Skeletal muscle tissue (tissue), 4 donors: ENCODE data around the gene SH3GLB2. TPM values are rescaled to one million over a fixed set of nuclear protein-coding genes. Genes with fewer than 3 reads are reported as not detected.
A peak's percentile ranks its signal among the peaks of the same experiment; 100 is the strongest.

Source experiments
- H3K27ac ChIP-seq: one replicate; pipeline ENCODE4 v1.7.0; 2013; ENCODE audit warnings: mild to moderate bottlenecking, low read depth, low read length, inconsistent platforms
- H3K27me3 ChIP-seq, 3 donors: one replicate each; pipeline ENCODE4 v1.7.0; 2013; ENCODE audit warnings: low read length in 3 of 3; ENCODE audit not compliant: control insufficient read depth in 3 of 3, insufficient read depth in 3 of 3
- H3K36me3 ChIP-seq, 3 donors: one replicate each; pipeline ENCODE4 v1.7.0; 2013; ENCODE audit warnings: low read length in 3 of 3; ENCODE audit not compliant: control insufficient read depth in 3 of 3, insufficient read depth in 3 of 3
- H3K4me1 ChIP-seq, 3 donors: one replicate each; pipeline ENCODE4 v1.7.0; 2013; ENCODE audit warnings: low read length in 3 of 3, mild to moderate bottlenecking in 3 of 3; ENCODE audit not compliant: control insufficient read depth in 3 of 3, insufficient read depth in 3 of 3
- H3K4me3 ChIP-seq, 3 donors: one replicate each; pipeline ENCODE4 v1.7.0; 2013; ENCODE audit warnings: low read length in 3 of 3
- H3K9ac ChIP-seq, 3 donors: one replicate each; pipeline ENCODE4 v1.7.0; 2013; ENCODE audit warnings: low read length in 3 of 3, mild to moderate bottlenecking in 3 of 3, moderate library complexity in 2 of 3, low read depth in 1 of 3
- H3K9me3 ChIP-seq, 3 donors: one replicate each; pipeline ENCODE4 v1.7.0; 2013; ENCODE audit warnings: low read length in 3 of 3; ENCODE audit not compliant: control insufficient read depth in 3 of 3
- total RNA-seq: library from RNA; depleted of rRNA; stranded (reverse); fragments of >200 nt; gene quantifications from one replicate; pipeline ENCODE4 v1.2.3, GENCODE V29; 2014
- donor health status: Osteomylitis.

SH3GLB2 gene
- 25.1 TPM for total RNA-seq

- Histone ChIP-seq H3K27me3 (no peaks in the 10 kb centered on the region), H3K27ac (peak within 1 kb of the TSS; percentile 59), H3K4me1 (peaks cover 13 to 27% (median 23%) of the 10 kb centered on the region in 3 donors), H3K9me3 (no peaks in the 10 kb centered on the region), H3K9ac (peak within 1 kb of the TSS; percentile 72 to 91 (median 86)), H3K36me3 (no peaks in the 10 kb centered on the region), H3K4me3 (peak within 1 kb of the TSS; percentile 81 to 90 (median 82))
Observed at GRCh38 chr9:129028192-129028966, at the start of gene SH3GLB2. SH3GLB2 (minus strand) TSS chr9:129028331; CDS start chr9:129028154, 177 bp downstream.

GRCh38 chr9:129077236-129077635 is 49.1 kb upstream of the SH3GLB2 start:
- Histone ChIP-seq H3K27me3 (no peaks in the 10 kb centered on the region), H3K27ac (no peak overlapping the region), H3K36me3 (peaks cover 0 to under 1% (median 0%) of the 10 kb centered on the region in 3 donors), H3K9me3 (no peaks in the 10 kb centered on the region), H3K4me1 (peaks cover 15 to 19% (median 16%) of the 10 kb centered on the region in 3 donors), H3K9ac (no peak overlapping the region), H3K4me3 (no peak overlapping the region)

GRCh38 chr9:129076640-129077037 is 48.5 kb upstream of the SH3GLB2 start:
- no peaks in the 10 kb centered on the region for H3K36me3 ChIP-seq
- H3K9me3 ChIP-seq = no peaks in the 10 kb centered on the region
- H3K27ac ChIP-seq = no peak overlapping the region
- H3K9ac ChIP-seq = no peak overlapping the region
- no peak overlapping the region for H3K4me3 ChIP-seq
- H3K27me3 ChIP-seq = no peaks in the 10 kb centered on the region
- H3K4me1 ChIP-seq = peaks cover 9 to 13% (median 10%) of the 10 kb centered on the region in 3 donors

- H3K27me3 ChIP-seq = no peaks in the 10 kb centered on the region
- no peaks in the 10 kb centered on the region for H3K9me3 ChIP-seq
- H3K27ac ChIP-seq = no peak overlapping the region
- no peak overlapping the region for H3K4me3 ChIP-seq
- H3K9ac ChIP-seq = no peak overlapping the region
- H3K36me3 ChIP-seq = peaks cover 0 to 2% (median 0%) of the 10 kb centered on the region in 3 donors
- H3K4me1 ChIP-seq = peaks cover 5 to 9% (median 7%) of the 10 kb centered on the region in 3 donors
Observed at GRCh38 chr9:129075996-129076639, 48.0 kb upstream of the SH3GLB2 start.

GRCh38 chr9:129074106-129074505 is 46.0 kb upstream of the SH3GLB2 start:
- peaks cover 0 to 4% (median 3%) of the 10 kb centered on the region in 3 donors for H3K4me1 ChIP-seq
- no peak overlapping the region for H3K9ac ChIP-seq
- H3K27me3 ChIP-seq = no peaks in the 10 kb centered on the region
- H3K27ac ChIP-seq = no peak overlapping the region
- no peak overlapping the region for H3K4me3 ChIP-seq
- peaks cover 0 to 6% (median 3%) of the 10 kb centered on the region in 3 donors for H3K36me3 ChIP-seq
- H3K9me3 ChIP-seq = no peaks in the 10 kb centered on the region

DNA sequence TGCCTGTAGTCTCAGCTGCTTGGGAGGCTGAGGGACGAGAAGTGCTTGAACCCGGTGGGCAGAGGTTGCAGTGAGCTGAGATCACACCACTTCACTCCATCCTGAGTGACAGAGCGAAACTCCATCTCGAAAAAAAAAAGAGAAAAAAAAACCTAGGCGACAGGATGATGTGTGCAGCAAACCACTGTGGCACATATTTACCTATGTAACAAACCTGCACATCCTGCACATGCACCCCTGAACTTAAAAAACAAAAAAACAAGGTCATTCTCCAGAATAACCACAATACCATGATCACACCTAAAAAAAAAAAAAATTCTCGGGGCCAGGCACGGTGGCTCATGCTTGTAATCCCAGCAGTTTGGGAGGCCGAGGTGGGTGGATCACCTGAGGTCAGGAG is 45.3 kb upstream of the SH3GLB2 start:
- H3K4me1 ChIP-seq = peaks cover 0 to 5% (median 3%) of the 10 kb centered on the region in 3 donors
- H3K36me3 ChIP-seq = peaks cover 5 to 13% (median 7%) of the 10 kb centered on the region in 3 donors
- H3K4me3 ChIP-seq = no peak overlapping the region
- H3K27ac ChIP-seq = no peak overlapping the region
- no peak overlapping the region for H3K9ac ChIP-seq
- H3K9me3 ChIP-seq = no peaks in the 10 kb centered on the region
- H3K27me3 ChIP-seq = no peaks in the 10 kb centered on the region

DNA sequence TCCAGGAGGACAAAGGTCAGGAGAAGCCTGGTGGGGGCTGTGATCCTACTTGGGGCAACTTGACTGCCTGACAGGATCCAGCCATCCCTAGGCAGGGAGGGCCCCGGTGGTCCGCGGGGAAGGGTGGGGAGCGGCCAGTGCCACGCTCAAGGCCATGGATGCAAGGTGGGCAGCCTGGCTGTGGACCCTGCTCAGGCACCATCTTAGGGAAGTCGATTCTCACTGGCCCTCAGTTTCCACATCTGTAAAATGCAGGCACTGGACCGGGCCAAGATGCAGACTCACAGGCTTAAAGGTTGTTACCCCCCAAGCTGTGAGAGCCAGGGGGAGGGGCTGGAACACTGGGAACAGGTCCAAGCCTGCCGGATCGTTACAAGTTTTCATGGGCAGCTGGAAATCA is 44.0 kb upstream of the SH3GLB2 start:
- H3K27me3 ChIP-seq = no peaks in the 10 kb centered on the region
- no peaks in the 10 kb centered on the region for H3K9me3 ChIP-seq
- peaks cover 15 to 24% (median 16%) of the 10 kb centered on the region in 3 donors for H3K36me3 ChIP-seq
- H3K27ac ChIP-seq = no peak overlapping the region
- no peak overlapping the region for H3K4me3 ChIP-seq
- no peak overlapping the region for H3K9ac ChIP-seq
- H3K4me1 ChIP-seq = peaks cover 0 to 5% (median 3%) of the 10 kb centered on the region in 3 donors

- H3K27me3 ChIP-seq = no peaks in the 10 kb centered on the region
- no peak overlapping the region for H3K27ac ChIP-seq
- no peaks in the 10 kb centered on the region for H3K9me3 ChIP-seq
- no peak overlapping the region for H3K4me3 ChIP-seq
- no peak overlapping the region for H3K9ac ChIP-seq
- H3K36me3 ChIP-seq = peaks cover 16 to 26% (median 17%) of the 10 kb centered on the region in 3 donors
- H3K4me1 ChIP-seq = peaks cover 0 to 5% (median 3%) of the 10 kb centered on the region in 3 donors
Observed at GRCh38 chr9:129071526-129072126, 43.5 kb upstream of the SH3GLB2 start.

- no peak overlapping the region for H3K27ac ChIP-seq
- H3K36me3 ChIP-seq = peaks cover 18 to 29% (median 18%) of the 10 kb centered on the region in 3 donors
Observed at GRCh38 chr9:129070696-129071525, 42.8 kb upstream of the SH3GLB2 start.

More at GRCh38 chr9:129070696-129071525, 42.8 kb upstream of the SH3GLB2 start:
- Histone ChIP-seq H3K4me1 (peaks cover 0 to 5% (median 3%) of the 10 kb centered on the region in 3 donors), H3K27me3 (no peaks in the 10 kb centered on the region), H3K9me3 (no peaks in the 10 kb centered on the region), H3K4me3 (no peak overlapping the region), H3K9ac (no peak overlapping the region)
